Loucy (cell line): Measurements from ENCODE around the gene CYBA.

Experiments
- H2AFZ ChIP-seq: fragments of 200-600 bp; sonication (generic); 2 replicates; pipeline ENCODE4 v1.6.0; 2016; ENCODE audit warnings: antibody characterized with exemption, mild to moderate bottlenecking, low read length, moderate library complexity
- H3F3A ChIP-seq: fragments of 200-600 bp; 2 replicates; pipeline ENCODE4 v1.6.0; 2016; ENCODE audit warnings: antibody characterized with exemption, low read depth, mild to moderate bottlenecking
- H3K27me3 ChIP-seq: fragments of 200-600 bp; sonication (generic); 2 replicates; pipeline ENCODE4 v1.6.1; 2014; ENCODE audit warnings: low read length, mild to moderate bottlenecking; ENCODE audit not compliant: insufficient read depth, poor library complexity, severe bottlenecking
- H3K36me3 ChIP-seq: fragments of 200-600 bp; sonication (generic); 2 replicates; pipeline ENCODE4 v1.6.1; 2016; ENCODE audit warnings: low read length; ENCODE audit not compliant: insufficient read depth
- H3K4me1 ChIP-seq: fragments of 200-600 bp; sonication (generic); 2 replicates; pipeline ENCODE4 v1.5.1; 2014; ENCODE audit warnings: low read length, mild to moderate bottlenecking; ENCODE audit not compliant: insufficient read depth, poor library complexity, severe bottlenecking
- H3K4me2 ChIP-seq: fragments of 200-600 bp; sonication (generic); 2 replicates; pipeline ENCODE4 v1.6.0; 2014; ENCODE audit warnings: antibody characterized with exemption, low read length, low read depth, mild to moderate bottlenecking; ENCODE audit not compliant: poor library complexity, severe bottlenecking
- H3K4me3 ChIP-seq: fragments of 200-600 bp; sonication (generic); 2 replicates; pipeline ENCODE4 v1.5.1; 2014; ENCODE audit warnings: low read length, mild to moderate bottlenecking, mixed read lengths; ENCODE audit not compliant: poor library complexity, severe bottlenecking
- H3K79me2 ChIP-seq: fragments of 200-600 bp; sonication (generic); 2 replicates; pipeline ENCODE4 v1.6.1; 2014; ENCODE audit warnings: low read length; ENCODE audit not compliant: insufficient read depth
- H3K9ac ChIP-seq: fragments of 200-600 bp; sonication (generic); 2 replicates; pipeline ENCODE4 v1.6.0; 2014; ENCODE audit warnings: mild to moderate bottlenecking, low read depth, low read length, moderate library complexity; ENCODE audit not compliant: poor library complexity, severe bottlenecking
- H3K9me2 ChIP-seq: fragments of 200-600 bp; sonication (generic); replicated peaks from 2 replicates; pipeline ENCODE4 v1.6.1; 2016; ENCODE audit warnings: low read depth, low read length, mixed read lengths
- H3K9me3 ChIP-seq: fragments of 200-600 bp; sonication (generic); 2 replicates; pipeline ENCODE4 v1.6.1; 2014; ENCODE audit warnings: mild to moderate bottlenecking, antibody characterized with exemption, low read length, low read depth; ENCODE audit not compliant: insufficient read depth
- H4K20me1 ChIP-seq: fragments of 200-600 bp; sonication (generic); 2 replicates; pipeline ENCODE4 v1.6.0; 2014; ENCODE audit warnings: antibody characterized with exemption, low read length, mild to moderate bottlenecking; ENCODE audit not compliant: insufficient read depth, poor library complexity, severe bottlenecking
- CTCF ChIP-seq: fragments of 200-600 bp; sonication (generic); conservative IDR thresholded peaks from 2 replicates; pipeline ENCODE4 v1.5.1; 2014; ENCODE audit warnings: mild to moderate bottlenecking, antibody characterized with exemption, low read length
- EZH2phosphoT487 ChIP-seq: fragments of 200-600 bp; IDR thresholded peaks from 2 replicates; pipeline ENCODE4 v1.6.1; 2018; ENCODE audit warnings: antibody characterized with exemption, mild to moderate bottlenecking, moderate library complexity, borderline replicate concordance

CYBA gene

GRCh38 chr16:88694221-88695087 lies 43.6 kb upstream of the CYBA start:
- Histone ChIP-seq H3F3A (no peaks in the 10 kb centered on the region), H3K79me2 (no peaks in the 10 kb centered on the region), H3K9me3 (no peaks in the 10 kb centered on the region), H4K20me1 (no peaks in the 10 kb centered on the region), H3K4me3 (no peak overlapping the region), H2AFZ (no peak overlapping the region), H3K4me2 (no peak overlapping the region), H3K9ac (no peak overlapping the region), H3K9me2 (no peaks in the 10 kb centered on the region), H3K27me3 (no peaks in the 10 kb centered on the region), H3K36me3 (no peaks in the 10 kb centered on the region), H3K4me1 (no peaks in the 10 kb centered on the region)
- TF ChIP-seq CTCF: no peak
- no peak for TF ChIP-seq EZH2phosphoT487

GRCh38 chr16:88693420-88694177 lies 42.7 kb upstream of the CYBA start:
- H3K9ac ChIP-seq: no peak overlapping the region
- no peak for TF ChIP-seq EZH2phosphoT487
- TF ChIP-seq CTCF: no peak
- H3K4me3 ChIP-seq: no peak overlapping the region
- no peaks in the 10 kb centered on the region for H3K4me1 ChIP-seq
- no peaks in the 10 kb centered on the region for H3F3A ChIP-seq
- H4K20me1 ChIP-seq: no peaks in the 10 kb centered on the region
- no peaks in the 10 kb centered on the region for H3K79me2 ChIP-seq
- no peaks in the 10 kb centered on the region for H3K9me3 ChIP-seq
- H3K27me3 ChIP-seq: no peaks in the 10 kb centered on the region
- no peak overlapping the region for H3K4me2 ChIP-seq
- no peak overlapping the region for H2AFZ ChIP-seq
- H3K36me3 ChIP-seq: no peaks in the 10 kb centered on the region
- H3K9me2 ChIP-seq: no peaks in the 10 kb centered on the region

GRCh38 chr16:88692861-88693260 lies 42.0 kb upstream of the CYBA start:
- Histone ChIP-seq H3K4me1 (no peaks in the 10 kb centered on the region), H3K27me3 (no peaks in the 10 kb centered on the region)
- TF ChIP-seq CTCF (no peak), EZH2phosphoT487 (no peak)

More at GRCh38 chr16:88692861-88693260, 42.0 kb upstream of the CYBA start:
- no peak overlapping the region for H3K9ac ChIP-seq
- H3K4me2 ChIP-seq: no peak overlapping the region
- H4K20me1 ChIP-seq: no peaks in the 10 kb centered on the region
- no peak overlapping the region for H2AFZ ChIP-seq
- H3K9me2 ChIP-seq: no peaks in the 10 kb centered on the region
- no peaks in the 10 kb centered on the region for H3K79me2 ChIP-seq
- no peaks in the 10 kb centered on the region for H3K36me3 ChIP-seq
- H3K9me3 ChIP-seq: no peaks in the 10 kb centered on the region
- no peak overlapping the region for H3K4me3 ChIP-seq
- no peaks in the 10 kb centered on the region for H3F3A ChIP-seq
